GM21515 (cell line): ENCODE data around the gene SPDYE4.

Source experiments
- ATAC-seq: cut with Tn5 transposase; IDR thresholded peaks from one replicate; pipeline ENCODE4 v1.9.1; 2021; ENCODE audit not compliant: unreplicated experiment

SPDYE4 gene

GRCh38 chr17:8741771-8742170, 16.6 kb downstream of the SPDYE4 start:
- no peak for ATAC-seq

GRCh38 chr17:8741366-8741765, 17.0 kb downstream of the SPDYE4 start:
- no peak for ATAC-seq

GRCh38 chr17:8740486-8740885, 17.9 kb downstream of the SPDYE4 start:
- ATAC-seq: no peak

GRCh38 chr17:8739097-8739496, 19.2 kb downstream of the SPDYE4 start:
- ATAC-seq: no peak

GRCh38 chr17:8736796-8737195, 21.6 kb downstream of the SPDYE4 start:
- no peak for ATAC-seq

GRCh38 chr17:8736362-8736761, 22.0 kb downstream of the SPDYE4 start:
- ATAC-seq: no peak

- no peak for ATAC-seq
Measured at GRCh38 chr17:8735336-8735939, 22.9 kb downstream of the SPDYE4 start.

GRCh38 chr17:8734876-8735275, 23.5 kb downstream of the SPDYE4 start:
- ATAC-seq: no peak

GRCh38 chr17:8732406-8733085, 25.8 kb downstream of the SPDYE4 start:
- no peak for ATAC-seq

- ATAC-seq: no peak
Measured at GRCh38 chr17:8729860-8730259, 28.5 kb downstream of the SPDYE4 start.

- ATAC-seq: no peak
Measured at GRCh38 chr17:8729421-8729820, 28.9 kb downstream of the SPDYE4 start.

- ATAC-seq: no peak
Measured at GRCh38 chr17:8728971-8729370, 29.4 kb downstream of the SPDYE4 start.

GRCh38 chr17:8728251-8728938, 30.0 kb downstream of the SPDYE4 start:
- ATAC-seq: no peak

GRCh38 chr17:8726941-8727555, 31.3 kb downstream of the SPDYE4 start:
- no peak for ATAC-seq

GRCh38 chr17:8725881-8726876, 32.2 kb downstream of the SPDYE4 start:
- ATAC-seq: no peak

GRCh38 chr17:8724451-8724850, 33.9 kb downstream of the SPDYE4 start:
- ATAC-seq: no peak

GRCh38 chr17:8720596-8720995, 37.8 kb downstream of the SPDYE4 start:
- no peak for ATAC-seq

- no peak for ATAC-seq
Measured at GRCh38 chr17:8719291-8720246, 38.8 kb downstream of the SPDYE4 start.

GRCh38 chr17:8718001-8718563, 40.3 kb downstream of the SPDYE4 start:
- ATAC-seq: no peak
